Left lobe of liver (tissue), 2 donors: ENCODE data around the gene TREML2. TPM values are rescaled to one million over a fixed set of nuclear protein-coding genes. Genes with fewer than 3 reads are reported as not detected.

ENCODE experiments used
- ATAC-seq: fragments of 200-7000 bp; cut with Tn5 transposase; one replicate; pipeline ENCODE4 v1.9.1; 2020; ENCODE audit warnings: mild to moderate bottlenecking, moderate library complexity
- DNase-seq: peaks from one replicate; pipeline ENCODE4 v3.0.0-alpha.2; 2020; ENCODE audit warnings: low spot score
- total RNA-seq: library from RNA; stranded (reverse); gene quantifications from one replicate; pipeline ENCODE4 v1.2.1, GENCODE V29; 2021
- donor health status: DM: no; HTN: no; CAD: no; lungs with moderate emphysema.
- donor health status: DM: no; HTN: yes; CAD: no.

Gene TREML2
- total RNA-seq, 1 donor from 2014 or later, result 0.08 TPM

DNA sequence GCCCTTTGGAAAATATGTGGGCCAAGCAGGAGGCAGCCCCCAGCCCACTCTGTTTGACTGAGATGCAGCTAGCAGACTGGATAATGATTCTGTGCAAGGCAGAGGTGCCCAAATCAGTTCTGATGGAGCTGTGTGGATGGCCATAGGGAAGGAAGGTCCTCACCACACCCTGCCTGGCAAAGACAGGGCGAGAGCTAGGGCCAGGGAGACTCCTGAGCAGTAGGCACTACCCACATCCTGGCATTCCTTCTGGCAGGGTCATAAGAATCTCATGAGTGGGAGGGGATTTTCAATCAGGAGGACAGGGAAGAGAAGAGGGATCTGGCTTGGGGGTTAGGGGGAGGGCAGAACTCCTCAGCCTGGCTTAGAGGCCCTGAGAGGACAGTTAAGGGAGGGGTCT is 19.4 kb downstream of the TREML2 start:
- DNase-seq, result peak; percentile 40
- ATAC-seq, result no peak

DNA sequence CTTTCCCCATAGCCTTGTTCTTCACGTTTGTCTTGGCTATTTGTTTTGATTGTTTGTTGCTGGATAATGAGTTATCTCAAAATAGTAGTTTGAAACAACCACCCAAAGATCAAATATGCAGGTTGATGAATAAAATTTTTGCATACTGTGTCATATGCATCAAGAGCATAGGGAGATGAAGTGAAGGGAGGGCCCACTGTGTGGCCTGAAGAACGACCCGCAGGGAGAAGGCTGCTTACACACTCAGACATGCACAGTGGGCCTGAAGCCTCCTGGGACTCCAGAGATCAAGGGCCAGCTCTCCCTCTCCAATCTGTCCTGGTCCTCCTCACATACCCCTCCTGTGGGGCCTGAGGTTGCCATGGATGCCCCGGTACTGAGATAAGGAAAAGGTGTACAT is 21.8 kb downstream of the TREML2 start:
- no peak for DNase-seq
- ATAC-seq, result no peak

DNA sequence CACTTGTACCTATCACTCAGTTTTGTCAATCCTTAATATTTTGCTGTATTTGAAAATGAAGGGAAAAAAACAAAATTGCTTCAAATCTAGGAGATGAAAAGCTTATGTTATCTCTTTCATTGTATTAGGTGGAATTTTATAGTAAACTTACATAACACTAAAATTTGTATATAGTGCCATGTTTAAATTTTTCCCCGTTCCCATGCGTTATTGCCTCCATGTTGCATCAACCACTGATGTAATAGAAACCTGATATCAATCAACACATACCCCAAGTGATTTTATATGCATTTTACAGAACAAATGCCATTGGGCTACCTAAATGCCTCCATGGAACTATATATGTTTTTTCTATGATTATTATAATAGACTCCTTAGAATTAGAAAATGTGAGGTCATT is 23.3 kb downstream of the TREML2 start:
- no peak for ATAC-seq
- no peak for DNase-seq

DNA sequence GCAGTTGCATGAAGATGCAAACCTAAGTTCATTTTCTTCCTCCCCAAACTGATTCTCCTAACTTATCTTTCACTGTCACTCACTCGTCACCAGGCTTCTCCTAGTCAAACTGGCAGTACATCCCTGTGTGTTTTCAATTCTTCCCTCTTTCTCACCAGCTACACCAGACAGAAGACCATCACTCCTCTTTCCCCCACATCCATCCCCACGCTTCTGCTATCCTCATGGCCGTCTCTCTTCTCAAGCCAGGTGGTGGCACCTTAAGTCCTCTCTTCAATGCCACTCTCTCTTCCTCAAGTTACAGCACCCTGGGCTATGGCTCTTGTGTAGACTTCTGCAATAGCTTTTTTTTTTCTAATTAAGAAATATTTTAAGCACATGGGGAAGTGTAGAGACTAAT is 23.7 kb downstream of the TREML2 start:
- no peak for ATAC-seq
- peak; percentile 8 for DNase-seq

DNA sequence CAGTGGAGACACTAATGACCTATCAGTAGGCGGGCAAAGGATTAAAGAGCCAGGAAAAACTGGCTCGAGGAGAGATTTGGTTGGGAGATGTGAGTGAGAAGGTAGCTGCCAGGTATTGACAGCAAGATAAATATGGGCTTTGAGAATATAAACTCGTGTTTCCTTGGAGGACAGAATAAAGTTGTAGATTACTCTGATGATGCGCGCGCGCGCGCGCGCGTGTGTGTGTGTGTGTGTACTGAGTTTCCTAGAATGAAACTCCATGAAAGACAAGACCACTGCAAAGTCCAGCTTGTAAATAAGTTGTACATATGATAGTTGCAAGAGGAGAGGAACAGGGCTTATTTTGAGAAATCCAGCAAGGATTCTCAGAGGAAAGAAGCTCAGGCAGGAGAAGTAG is 24.8 kb downstream of the TREML2 start:
- no peak for ATAC-seq
- peak; percentile 22 for DNase-seq

DNA sequence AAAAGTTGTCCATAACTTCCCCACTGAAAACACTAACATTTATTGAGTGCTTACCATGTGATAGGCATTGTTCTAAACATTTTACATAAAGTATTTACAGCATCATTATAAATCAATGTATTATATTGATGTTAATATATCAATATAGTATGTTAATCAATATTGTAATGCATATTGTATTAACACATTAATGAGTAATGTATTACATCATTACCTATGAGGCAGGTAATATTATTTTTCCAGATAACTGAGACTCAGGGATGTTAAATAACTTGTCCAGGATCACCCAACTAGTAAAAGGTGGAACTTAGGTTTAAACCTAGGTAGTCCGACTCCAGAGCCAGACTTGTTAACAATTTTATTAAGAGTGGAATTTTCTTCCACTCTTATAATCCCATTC is 25.9 kb downstream of the TREML2 start:
- ATAC-seq, result no peak

DNA sequence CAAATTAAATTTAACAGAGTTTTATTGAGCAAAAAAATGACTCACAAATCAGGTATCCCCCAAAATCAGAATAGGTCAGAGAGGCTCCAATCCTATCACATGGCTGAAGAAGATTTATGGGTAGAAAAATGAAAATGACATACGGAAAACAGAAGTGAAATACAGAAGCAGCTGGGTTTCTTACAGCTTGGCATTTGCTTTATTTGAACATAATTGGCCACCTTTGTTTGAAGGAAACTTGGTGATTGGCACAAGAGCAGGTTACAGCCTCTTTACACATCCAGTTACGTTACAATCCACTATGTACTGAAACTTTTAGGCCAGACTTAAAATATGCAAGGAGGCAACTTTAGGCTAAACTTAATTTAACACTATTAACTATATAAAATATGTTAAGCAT is 26.3 kb downstream of the TREML2 start:
- no peak for ATAC-seq

More for the DNA sequence above, 25.9 kb downstream of the TREML2 start:
- no peak for DNase-seq

DNA sequence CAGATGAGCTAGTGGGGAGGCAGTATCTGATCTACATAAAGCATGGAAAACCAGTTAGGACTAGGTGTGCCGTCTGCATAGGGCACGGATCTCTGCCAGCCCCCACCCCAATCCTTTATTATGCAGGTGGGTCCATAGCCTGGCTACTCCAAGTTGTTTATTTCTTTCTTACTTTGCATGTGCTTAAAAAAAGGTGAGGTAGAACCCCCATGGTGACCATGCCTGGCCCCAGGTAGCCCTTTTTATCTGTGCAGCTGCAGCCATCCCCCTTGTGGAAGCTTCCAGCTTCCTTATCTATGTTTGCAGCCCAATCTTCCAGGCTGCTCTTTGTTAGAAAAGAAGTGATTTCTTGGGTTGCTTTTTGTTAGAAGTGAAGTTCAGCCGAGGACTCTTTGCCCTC is 29.0 kb downstream of the TREML2 start:
- DNase-seq (peak; percentile 15), ATAC-seq (no peak)

More for the DNA sequence above, 26.3 kb downstream of the TREML2 start:
- DNase-seq, result no peak

DNA sequence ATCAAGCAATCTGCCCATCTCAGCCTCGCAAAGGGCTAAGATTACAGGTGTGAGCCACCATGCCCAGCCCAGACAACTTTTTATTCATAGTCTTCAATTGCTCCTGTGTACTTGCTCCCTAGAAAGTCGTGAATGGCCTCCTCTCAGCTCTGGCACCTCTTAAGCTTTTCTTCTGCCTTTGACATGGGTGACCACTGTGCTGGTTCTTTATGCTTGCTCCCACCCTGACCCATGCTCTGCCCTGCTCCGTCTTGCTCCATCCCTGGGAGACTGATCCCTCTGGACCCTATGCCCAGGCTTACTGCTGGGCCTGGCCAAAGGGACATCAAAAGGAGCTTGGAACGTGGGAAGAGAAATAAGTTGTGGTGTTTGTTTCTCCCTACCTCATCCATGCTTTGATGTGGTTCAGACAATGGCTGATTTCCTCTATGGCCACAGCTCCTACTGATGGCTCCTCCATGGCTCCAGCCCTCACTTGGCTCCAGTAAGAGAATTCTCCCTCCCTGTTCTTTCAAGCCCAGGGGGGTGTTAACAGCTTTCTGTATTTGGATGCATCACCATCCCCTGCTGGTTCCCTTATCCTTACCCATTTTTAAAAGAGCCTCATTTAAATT is 30.3 kb downstream of the TREML2 start:
- DNase-seq (peak; percentile 16), ATAC-seq (no peak)

DNA sequence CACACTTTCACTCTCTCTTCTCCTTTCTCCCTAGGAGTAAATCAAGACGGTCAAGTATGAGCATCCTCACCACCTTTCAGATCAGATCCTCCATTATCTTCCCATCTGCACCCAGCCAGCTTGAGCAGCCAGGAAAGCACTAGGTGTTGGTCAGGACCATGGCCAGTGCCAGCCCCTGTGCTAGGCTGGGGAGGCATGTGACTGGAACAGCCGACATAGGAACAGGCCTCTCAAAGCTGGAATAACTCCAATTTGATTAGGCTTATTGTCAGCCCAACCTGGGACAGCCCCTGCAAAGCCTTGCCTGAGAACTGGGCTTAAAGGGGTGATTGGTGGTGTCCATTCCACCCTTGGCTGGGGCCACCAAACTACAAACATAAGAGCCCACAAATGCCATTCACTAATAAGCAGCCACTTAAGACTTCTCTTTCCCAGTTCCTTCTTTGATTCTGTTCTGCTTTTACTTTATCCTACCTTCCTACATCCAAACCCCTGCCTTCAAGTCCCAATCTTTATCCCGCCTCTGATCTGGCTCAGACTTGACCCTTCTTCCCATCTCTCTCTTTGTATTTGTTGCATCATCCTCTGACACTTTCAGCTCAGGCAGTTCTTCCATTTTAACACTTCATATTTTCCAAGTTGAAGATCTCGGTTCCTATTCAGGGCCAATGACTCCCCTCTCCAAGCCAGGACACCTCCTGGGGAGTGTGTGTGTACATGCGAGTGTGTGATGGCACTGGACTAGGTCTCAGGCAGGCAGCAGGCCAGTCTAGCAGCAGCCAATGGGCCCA is 33.6 kb downstream of the TREML2 start:
- ATAC-seq, result no peak
- peak; percentile 22 for DNase-seq

DNA sequence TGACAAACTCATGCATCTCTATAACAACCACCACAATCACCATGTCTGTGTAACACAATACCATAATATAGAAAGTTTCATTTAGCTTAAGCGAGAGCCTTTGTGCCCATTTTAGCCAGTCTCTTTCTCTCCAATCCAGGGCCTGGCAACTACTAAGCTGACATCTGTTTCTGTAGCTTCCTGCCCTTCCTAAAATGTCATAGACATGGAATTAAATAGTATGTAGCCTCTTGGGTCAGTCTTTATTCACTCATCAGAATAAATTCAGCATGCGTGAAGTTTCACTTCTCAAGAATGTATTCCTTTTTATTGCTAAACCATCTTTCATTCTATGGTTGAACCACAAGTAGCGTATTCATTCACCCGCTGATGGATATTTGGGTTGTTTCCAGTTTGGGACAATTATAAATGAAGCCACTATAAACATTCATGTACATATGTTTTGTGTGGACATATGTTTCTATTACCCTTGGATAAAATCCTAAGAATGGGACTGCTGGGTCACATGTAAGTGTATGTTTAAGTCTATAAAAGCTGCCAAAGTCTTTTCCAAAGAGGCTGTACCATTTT is 36.3 kb downstream of the TREML2 start:
- ATAC-seq (no peak), DNase-seq (no peak)

DNA sequence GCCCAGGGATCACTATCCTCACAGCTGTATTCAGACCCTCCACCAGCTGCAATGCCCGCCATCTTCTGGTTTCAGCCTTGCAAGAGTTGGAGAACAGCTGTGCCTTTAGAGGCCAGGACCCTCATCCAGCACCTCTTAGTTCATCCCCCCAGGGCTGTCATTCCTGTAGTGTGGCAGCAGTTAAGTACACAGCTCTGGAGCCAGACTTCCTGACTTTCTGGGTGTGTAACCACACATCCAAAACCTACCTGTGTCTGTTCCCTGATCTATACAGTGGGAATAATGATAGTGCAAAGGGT is 37.6 kb downstream of the TREML2 start:
- DNase-seq, result no peak
- no peak for ATAC-seq

DNA sequence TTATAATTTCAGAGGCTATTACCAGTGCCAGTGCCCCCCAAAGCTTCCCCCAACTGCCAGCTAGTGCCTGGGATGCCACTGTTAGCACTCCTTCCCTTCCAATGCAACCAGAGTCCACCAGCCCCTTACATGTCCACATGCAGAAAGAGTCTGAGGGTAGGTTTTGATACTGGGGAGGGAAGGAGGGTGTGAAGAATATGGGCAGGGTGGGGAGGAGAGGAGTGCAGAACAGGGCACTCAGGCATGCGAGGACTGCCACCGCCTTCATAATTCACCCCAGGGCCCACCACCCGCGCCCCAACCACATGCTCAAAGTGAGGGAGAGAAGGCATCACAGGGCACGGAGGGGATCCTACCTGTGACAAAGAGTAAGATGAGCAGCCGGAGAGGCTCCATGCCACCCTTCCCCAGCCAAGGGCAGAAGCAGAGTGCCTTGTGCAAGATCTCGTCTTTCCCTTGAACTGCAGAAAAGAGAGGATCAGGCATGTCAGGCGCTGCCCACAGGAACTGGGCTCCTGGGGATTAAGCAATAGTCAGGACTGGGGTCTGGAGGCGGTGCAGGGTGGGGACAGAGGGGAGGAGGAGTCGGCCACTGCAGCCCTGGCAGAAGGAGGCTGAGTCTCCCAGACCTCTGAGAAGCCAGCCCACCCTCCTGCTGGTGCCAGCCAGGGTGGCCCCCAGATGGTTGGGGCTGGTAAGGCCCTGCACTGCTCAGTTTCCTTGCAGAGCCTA is 38.1 kb downstream of the TREML2 start, which contains the start of gene TREM2:
TREM2 (minus strand) TSS at position 430 of the 732 bp plus-strand sequence; CDS start at position 396, 34 bp downstream.
- ATAC-seq (no peak), DNase-seq (no peak)

DNA sequence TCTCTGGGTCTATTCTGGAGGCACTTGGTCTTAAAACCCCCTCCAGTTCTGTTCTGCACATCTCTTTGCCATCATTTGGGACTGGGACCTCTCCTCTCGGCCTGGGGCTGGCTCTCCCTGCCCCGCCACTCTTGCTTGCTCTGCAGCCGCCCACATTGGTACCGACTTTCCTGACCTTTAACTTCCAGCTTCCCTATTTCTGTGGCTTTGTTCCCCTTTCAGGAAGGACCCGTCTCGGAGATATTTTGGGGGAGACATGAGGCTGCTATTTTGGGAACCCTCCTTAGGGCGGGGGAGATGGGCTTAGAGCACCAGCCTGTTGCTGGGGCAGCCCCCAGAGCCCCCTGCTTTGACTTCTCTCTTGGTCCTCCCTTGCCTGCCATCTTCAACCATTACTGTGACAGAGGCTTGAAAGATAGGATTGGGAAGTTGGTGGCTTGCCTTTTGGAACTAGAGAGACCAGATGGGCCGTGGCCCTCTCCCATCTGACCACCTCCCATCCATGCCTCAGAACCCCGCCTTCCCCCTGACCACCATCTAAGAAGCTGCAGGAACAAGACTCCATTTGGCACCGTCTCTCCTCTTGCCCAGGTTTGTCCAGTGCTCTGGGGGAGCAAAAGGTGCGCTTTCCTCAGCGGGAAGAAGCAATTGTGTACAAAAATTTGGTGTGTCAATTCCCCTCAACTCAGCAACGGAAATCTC is 38.9 kb downstream of the TREML2 start:
- ATAC-seq, result peak; percentile 30
- no peak for DNase-seq

DNA sequence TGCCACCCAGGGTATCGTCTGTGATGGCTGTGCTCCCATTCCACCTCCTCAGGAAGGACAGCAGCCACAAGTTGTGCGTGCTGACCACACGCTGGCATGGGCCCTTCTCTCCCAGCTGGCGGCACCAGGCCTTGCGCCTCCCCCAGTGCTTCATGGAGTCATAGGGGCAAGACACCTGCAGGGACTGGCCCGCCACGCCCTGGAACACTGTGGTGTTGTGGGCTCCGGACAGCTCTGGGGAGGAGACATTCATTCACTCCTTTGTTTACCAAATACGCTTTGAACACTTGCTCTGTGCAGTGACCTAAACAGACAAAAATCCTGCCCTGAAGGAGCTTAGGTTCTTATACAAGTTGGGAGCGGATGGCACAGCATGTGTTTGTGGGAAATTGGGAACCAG is 39.6 kb downstream of the TREML2 start:
- DNase-seq (no peak), ATAC-seq (no peak)

DNA sequence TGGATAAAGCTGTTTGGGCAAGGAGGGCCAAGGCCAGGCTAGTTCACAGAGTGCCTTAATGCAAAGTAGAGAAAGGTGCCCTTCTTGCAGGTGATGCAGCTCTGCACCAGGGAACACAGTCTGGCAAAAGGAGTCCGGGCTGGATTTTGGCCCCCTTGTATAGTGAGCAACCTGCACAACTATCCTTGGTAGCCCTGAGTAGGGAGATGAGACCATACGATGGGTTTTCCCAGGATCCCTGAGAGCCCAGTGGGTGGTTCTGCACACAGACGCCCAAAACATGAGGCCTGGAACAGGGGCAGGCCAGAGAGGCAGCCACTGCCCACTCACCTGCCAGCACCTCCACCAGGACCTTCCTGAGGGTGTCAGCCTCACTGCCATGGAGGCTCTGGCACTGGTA is 40.0 kb downstream of the TREML2 start:
- DNase-seq, result no peak
- ATAC-seq, result no peak

DNA sequence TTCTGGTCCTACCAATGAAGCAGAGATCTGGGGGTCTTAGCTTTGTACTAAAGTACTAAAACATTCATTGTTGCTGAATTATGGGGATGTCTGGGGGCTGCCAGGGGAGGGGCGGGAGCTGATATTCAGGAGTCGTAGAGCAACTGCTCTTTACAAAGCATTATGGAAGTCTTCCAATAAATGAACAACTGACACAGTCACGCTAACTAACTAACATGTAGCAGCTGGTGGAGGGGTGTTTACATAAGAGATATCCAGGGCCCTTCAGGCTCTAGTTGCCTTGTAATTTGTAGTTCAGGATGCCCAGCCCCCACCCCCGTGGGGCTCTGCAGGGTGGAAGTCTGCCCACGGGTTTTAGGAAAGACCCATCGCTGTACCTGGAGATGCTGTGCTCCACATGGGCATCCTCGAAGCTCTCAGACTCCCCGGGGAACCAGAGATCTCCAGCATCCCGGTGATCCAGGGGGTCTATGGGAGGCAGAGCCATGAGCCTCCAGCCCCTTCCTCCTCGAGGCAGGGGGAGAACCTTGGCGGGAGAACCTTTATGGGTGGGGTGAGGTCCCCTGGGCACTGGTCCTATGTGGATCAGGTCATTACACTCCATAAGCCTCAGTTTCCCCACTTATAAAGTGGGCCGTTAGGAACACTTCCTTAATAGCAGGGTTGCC is 41.4 kb downstream of the TREML2 start:
- ATAC-seq, result no peak
- DNase-seq, result no peak

DNA sequence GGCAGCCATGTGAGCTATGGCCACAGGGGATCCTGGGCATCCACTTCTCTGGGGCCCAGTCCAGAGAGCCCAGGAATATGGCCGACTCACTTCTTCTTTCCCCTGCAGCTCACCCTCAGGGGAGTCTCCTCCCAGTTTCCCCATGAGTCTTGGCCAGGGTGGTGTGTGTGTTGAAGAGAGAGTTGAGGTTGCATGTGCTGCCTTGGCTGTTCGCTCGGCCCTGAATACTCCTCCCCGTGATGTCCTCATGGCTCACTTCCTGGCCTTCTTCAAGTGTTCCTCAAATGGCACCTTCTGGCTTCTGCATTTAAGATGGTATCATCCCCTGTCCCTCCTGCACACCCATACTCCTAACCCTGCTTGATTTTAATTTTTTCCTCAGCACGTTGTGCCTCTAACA is 43.6 kb downstream of the TREML2 start:
- DNase-seq (no peak), ATAC-seq (peak; percentile 45)

DNA sequence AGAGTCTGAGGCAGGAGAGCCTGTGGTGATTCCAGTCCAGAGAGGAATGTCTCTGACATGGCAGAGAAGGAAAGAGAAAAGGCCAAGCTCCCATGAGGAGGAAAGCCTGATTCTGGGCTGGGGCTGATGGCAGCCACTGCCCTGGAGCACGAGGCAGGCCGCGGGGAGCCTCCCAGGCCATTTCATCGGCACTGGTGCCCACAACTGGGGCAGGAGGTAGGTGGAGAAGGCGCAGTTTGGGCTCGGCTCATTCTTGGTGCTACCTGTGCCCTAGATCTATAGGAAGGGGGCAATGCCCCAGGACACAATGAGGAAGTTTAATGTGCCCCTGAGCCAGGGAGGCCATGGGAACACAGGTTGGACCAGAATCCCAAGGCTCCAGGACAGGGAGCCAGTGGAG is 44.2 kb downstream of the TREML2 start:
- DNase-seq, result no peak

DNA sequence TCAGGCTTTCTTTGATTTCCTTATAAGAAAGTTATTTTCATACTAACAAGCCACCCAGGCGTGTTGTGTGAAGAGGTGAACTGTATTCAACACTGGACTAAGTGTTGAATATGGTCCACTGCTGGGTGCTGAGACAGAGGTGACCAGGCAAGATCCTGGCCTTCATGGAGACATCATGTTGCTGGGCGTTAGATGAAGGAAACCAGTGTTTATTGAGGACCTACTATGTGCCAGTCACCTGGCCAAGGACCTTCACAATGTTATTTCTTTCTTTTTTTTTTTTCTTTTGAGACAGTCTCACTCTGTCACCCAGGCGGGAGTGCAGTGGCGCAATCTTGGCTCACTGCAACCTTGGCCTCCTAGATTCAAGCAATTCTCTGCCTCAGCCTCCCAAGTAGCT is 44.9 kb downstream of the TREML2 start:
- no peak for DNase-seq
- ATAC-seq, result no peak

More for the DNA sequence above, 44.2 kb downstream of the TREML2 start:
- ATAC-seq, result no peak
